ENCODE measurements around the gene ANKFN1. TPM values are rescaled to one million over a fixed set of nuclear protein-coding genes. Genes with fewer than 3 reads are reported as not detected.

ANKFN1 gene
- total RNA-seq, 3 donors from 2014 or later: 4.1 to 12.8 (median 5.6) TPM

GRCh38 chr17:56528696-56529095, 375.4 kb downstream of the ANKFN1 start:
- intact Hi-C loops (cut with DNase I; ENCODE audit: low total_unique reads): no loop called here
- no peak for DNase-seq (ENCODE audit: low spot score in 2 of 2)
- no peak for TF ChIP-seq POLR2A (IDR thresholded peaks at IDR 0.05)
- TF ChIP-seq, protein P1, sequence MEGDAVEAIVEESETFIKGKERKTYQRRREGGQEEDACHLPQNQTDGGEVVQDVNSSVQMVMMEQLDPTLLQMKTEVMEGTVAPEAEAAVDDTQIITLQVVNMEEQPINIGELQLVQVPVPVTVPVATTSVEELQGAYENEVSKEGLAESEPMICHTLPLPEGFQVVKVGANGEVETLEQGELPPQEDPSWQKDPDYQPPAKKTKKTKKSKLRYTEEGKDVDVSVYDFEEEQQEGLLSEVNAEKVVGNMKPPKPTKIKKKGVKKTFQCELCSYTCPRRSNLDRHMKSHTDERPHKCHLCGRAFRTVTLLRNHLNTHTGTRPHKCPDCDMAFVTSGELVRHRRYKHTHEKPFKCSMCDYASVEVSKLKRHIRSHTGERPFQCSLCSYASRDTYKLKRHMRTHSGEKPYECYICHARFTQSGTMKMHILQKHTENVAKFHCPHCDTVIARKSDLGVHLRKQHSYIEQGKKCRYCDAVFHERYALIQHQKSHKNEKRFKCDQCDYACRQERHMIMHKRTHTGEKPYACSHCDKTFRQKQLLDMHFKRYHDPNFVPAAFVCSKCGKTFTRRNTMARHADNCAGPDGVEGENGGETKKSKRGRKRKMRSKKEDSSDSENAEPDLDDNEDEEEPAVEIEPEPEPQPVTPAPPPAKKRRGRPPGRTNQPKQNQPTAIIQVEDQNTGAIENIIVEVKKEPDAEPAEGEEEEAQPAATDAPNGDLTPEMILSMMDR (IDR thresholded peaks at IDR 0.05): no peak
- TF ChIP-seq POLR2AphosphoS5 (IDR thresholded peaks at IDR 0.05): no peak
- Histone ChIP-seq H3K27me3 (no peaks in the 10 kb centered on the region), H3K4me1 (no peaks in the 10 kb centered on the region), H3K36me3 (no peaks in the 10 kb centered on the region), H3K9me3 (no peaks in the 10 kb centered on the region), H3K27ac (no peak overlapping the region), H3K4me3 (no peak overlapping the region)

DNA sequence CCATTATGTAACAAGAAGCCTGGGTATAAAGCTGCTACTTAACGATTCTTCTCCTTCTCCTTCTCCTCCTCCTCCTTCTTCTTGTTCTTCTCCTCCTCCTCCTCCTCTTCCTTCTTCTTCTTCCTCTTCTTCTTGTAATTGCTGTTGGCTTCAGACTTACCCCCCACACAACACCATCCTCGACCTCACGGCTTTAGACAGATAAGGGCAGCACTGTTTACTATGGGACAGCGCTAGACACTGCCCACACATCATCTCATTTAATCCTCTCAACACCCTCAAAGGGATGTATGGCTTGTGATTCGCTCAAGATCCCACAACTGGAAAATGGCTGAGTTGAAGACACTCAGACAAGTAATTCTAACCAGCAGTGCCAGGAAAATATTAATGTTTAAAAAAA, 379.7 kb downstream of the ANKFN1 start:
- Histone ChIP-seq H3K4me1 (no peaks in the 10 kb centered on the region), H3K36me3 (no peaks in the 10 kb centered on the region), H3K27me3 (no peaks in the 10 kb centered on the region), H3K4me3 (no peak overlapping the region), H3K9me3 (no peaks in the 10 kb centered on the region), H3K27ac (no peak overlapping the region)
- no peak for DNase-seq (ENCODE audit: low spot score in 2 of 2)
- intact Hi-C loops (cut with DNase I; ENCODE audit: low total_unique reads): no loop called here
- TF ChIP-seq POLR2A (IDR thresholded peaks at IDR 0.05): no peak
- no peak for TF ChIP-seq POLR2AphosphoS5 (IDR thresholded peaks at IDR 0.05)
- TF ChIP-seq, protein P1 (IDR thresholded peaks at IDR 0.05): no peak

GRCh38 chr17:56536766-56537165, 383.5 kb downstream of the ANKFN1 start:
- H3K27me3 ChIP-seq: no peaks in the 10 kb centered on the region
- TF ChIP-seq POLR2AphosphoS5 (IDR thresholded peaks at IDR 0.05) (no peak), POLR2A (IDR thresholded peaks at IDR 0.05) (no peak)
- TF ChIP-seq, protein P1 (IDR thresholded peaks at IDR 0.05): no peak
- H3K4me3 ChIP-seq: no peak overlapping the region
- no peak for DNase-seq (ENCODE audit: low spot score in 2 of 2)
- intact Hi-C loops (cut with DNase I; ENCODE audit: low total_unique reads): no loop called here
- H3K36me3 ChIP-seq: no peaks in the 10 kb centered on the region
- no peaks in the 10 kb centered on the region for H3K9me3 ChIP-seq
- no peak overlapping the region for H3K27ac ChIP-seq
- no peaks in the 10 kb centered on the region for H3K4me1 ChIP-seq

GRCh38 chr17:56540836-56541235, 387.6 kb downstream of the ANKFN1 start:
- intact Hi-C loops (cut with DNase I; ENCODE audit: low total_unique reads): no loop called here
- Histone ChIP-seq H3K4me3 (no peak overlapping the region), H3K36me3 (no peaks in the 10 kb centered on the region), H3K27ac (no peak overlapping the region), H3K4me1 (no peaks in the 10 kb centered on the region), H3K27me3 (no peaks in the 10 kb centered on the region), H3K9me3 (no peaks in the 10 kb centered on the region)
- DNase-seq (ENCODE audit: low spot score in 2 of 2): no peak
- TF ChIP-seq, protein P1 (IDR thresholded peaks at IDR 0.05): no peak
- no peak for TF ChIP-seq POLR2A (IDR thresholded peaks at IDR 0.05)
- no peak for TF ChIP-seq POLR2AphosphoS5 (IDR thresholded peaks at IDR 0.05)

- no peak overlapping the region for H3K27ac ChIP-seq
- H3K27me3 ChIP-seq: no peaks in the 10 kb centered on the region
- H3K4me1 ChIP-seq: no peaks in the 10 kb centered on the region
- no peak overlapping the region for H3K4me3 ChIP-seq
- DNase-seq (ENCODE audit: low spot score in 2 of 2): no peak
- TF ChIP-seq POLR2AphosphoS5 (IDR thresholded peaks at IDR 0.05) (no peak), POLR2A (IDR thresholded peaks at IDR 0.05) (no peak)
- TF ChIP-seq, protein P1 (IDR thresholded peaks at IDR 0.05): no peak
- no peaks in the 10 kb centered on the region for H3K9me3 ChIP-seq
- intact Hi-C loops (cut with DNase I; ENCODE audit: low total_unique reads): no loop called here
- H3K36me3 ChIP-seq: no peaks in the 10 kb centered on the region
Observed at GRCh38 chr17:56543280-56543679, 390.0 kb downstream of the ANKFN1 start.

All from breast epithelium (tissue), 4 donors.